ENCODE measurements around the gene ITPR1.

Gene ITPR1

DNA sequence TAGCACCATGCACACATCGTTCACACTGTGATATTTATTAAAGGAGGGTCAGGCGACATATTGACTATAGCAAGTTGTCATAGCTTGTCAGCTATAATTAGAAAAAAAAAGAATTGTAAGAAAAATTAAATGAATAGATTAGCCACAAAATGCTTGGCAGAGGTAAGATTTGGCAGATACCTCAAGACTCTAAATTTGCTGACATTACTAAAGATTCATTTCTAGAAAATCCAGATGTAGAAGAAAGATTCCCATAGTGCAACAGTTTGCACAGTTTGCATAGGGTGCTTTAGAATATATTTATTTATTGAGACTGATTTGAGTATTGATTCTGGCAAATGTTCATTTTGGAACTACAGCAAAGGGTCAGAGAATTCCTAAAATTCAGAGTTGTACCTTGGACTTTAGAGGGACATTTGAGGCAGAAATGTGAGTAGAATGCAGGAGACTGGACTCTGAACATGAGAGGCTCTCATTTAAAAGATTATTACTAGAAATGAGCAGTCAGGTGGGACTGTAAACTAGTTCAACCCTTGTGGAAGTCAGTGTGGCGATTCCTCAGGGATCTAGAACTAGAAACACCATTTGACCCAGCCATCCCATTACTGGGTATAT is 384.1 kb downstream of the ITPR1 start:
- DNase-seq (no peak), ATAC-seq (no peak)
- Mint-ChIP-seq H3K27ac (no peak overlapping the region), H3K4me1 (peaks cover 44% of the 10 kb centered on the region), H3K27me3 (no peaks in the 10 kb centered on the region), H3K4me3 (no peak overlapping the region), H3K9me3 (no peaks in the 10 kb centered on the region)

DNA sequence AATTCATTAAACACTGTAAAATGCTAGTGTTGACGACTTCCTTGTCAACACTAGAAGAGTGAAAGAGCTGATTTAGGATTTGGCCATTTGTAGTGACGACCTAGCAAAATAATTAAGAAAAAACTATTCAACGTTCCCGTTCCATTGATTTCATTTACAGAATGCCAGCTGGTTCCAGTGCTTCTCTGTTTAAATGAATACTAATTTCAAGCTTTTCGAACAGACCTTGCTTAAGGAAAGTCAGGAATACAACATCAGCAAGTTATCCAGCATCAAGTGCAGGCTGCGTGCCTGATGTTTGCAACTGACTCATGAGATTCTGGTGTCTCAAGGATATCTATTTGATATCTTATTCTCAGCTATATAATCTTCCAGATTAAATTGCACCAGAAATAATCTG is 387.7 kb downstream of the ITPR1 start:
- Mint-ChIP-seq H3K27ac (no peak overlapping the region), H3K4me3 (no peak overlapping the region), H3K9me3 (no peaks in the 10 kb centered on the region), H3K4me1 (peaks cover 45% of the 10 kb centered on the region), H3K27me3 (no peaks in the 10 kb centered on the region)
- DNase-seq (no peak), ATAC-seq (no peak)

DNA sequence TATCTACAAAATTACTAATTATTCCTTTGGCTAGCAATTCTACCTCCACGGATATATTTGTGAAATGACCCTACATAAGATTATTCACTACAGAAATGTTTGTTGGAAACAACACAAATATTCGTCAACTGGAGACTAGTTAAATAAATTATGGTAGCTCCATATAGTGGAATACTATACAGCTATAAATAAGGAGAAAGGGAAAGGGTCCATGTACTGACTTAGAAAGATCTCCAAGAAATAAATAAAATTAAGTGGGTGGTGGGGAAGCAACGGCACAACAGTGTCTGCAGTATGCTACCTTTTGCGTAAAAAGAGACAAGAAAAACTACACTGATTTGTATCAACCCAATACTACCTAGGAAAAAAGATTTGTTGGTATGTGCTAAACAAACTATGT is 389.4 kb downstream of the ITPR1 start:
- H3K4me1 Mint-ChIP-seq: peaks cover 60% of the 10 kb centered on the region
- DNase-seq (no peak), ATAC-seq (no peak)
- H3K4me3 Mint-ChIP-seq: no peak overlapping the region
- no peaks in the 10 kb centered on the region for H3K27me3 Mint-ChIP-seq
- peaks cover 0 to 5% of the 10 kb centered on the region in 2 donors for H3K9me3 Mint-ChIP-seq
- H3K27ac Mint-ChIP-seq: no peak overlapping the region

DNA sequence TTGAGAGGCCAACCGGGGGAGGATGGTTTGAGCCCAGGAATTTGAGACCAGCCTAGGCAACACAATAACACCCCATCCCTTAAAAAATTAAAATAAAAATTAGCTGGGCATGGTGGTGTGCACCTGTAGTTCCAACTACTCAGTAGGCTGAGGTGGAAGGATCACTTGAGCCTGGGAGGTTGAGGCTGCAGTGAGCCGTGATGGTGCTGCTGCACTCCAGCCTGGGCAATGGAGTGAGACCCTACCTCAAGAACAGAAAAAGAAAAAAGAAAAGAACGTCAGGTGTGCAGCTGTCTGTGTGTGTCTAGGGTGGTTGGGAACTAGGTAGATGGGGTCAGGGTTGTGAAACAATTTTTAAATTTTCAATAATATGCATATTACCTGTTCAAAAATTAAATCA is 389.9 kb downstream of the ITPR1 start:
- H3K27ac Mint-ChIP-seq: peak overlapping the region in 1 of 2 donors; percentile 46

DNA sequence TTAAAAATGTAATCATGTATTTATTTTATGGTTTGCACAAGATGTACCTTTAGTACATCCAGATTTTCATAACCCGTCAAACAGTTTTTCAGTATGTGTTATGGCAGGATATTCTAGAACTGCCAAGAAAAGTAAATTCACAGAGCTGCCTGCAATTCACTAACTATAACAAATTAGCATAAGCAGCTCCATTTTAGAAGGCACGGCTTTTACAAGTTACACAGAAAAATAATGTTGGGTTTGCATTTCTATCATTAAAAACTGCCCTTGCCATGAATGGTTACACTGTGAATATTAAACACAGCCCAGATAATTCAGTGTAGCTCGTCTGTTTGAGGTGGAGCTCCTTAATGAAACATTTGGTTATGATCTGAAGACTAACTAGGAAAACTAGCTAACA is 391.7 kb downstream of the ITPR1 start:
- Mint-ChIP-seq H3K27me3 (no peaks in the 10 kb centered on the region), H3K27ac (no peak overlapping the region), H3K9me3 (peaks cover 5 to 10% of the 10 kb centered on the region in 2 donors), H3K4me1 (peaks cover 71% of the 10 kb centered on the region), H3K4me3 (no peak overlapping the region)
- DNase-seq (no peak), ATAC-seq (no peak)

More for the DNA sequence above, 389.9 kb downstream of the ITPR1 start:
- ATAC-seq (no peak), DNase-seq (no peak)
- Mint-ChIP-seq H3K4me3 (no peak overlapping the region), H3K4me1 (peaks cover 64% of the 10 kb centered on the region), H3K9me3 (peaks cover 0 to 5% of the 10 kb centered on the region in 2 donors), H3K27me3 (no peaks in the 10 kb centered on the region)

DNA sequence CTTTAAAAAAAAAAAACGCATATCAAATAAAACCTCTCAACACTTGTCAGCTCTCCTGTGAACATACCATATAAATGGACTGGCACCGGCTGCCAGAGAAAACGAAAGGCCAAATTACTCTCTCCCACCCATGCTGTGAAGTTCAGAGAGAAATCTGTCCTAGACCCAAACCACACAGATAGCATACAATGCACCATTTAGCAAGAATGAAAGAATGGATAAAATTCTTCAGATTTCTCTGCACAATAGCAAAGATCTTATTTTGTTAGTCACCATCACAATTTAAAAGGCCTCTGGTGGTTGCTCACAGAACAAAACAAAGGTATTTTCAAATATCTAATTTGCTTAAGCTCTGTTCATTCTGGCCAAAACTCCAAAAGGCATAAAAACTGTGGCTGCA is 392.2 kb downstream of the ITPR1 start:
- no peak overlapping the region for H3K27ac Mint-ChIP-seq
- H3K4me3 Mint-ChIP-seq: peak overlapping the region in 1 of 2 donors; percentile 22
- H3K4me1 Mint-ChIP-seq: peaks cover 71% of the 10 kb centered on the region
- DNase-seq (no peak), ATAC-seq (no peak)
- no peaks in the 10 kb centered on the region for H3K27me3 Mint-ChIP-seq
- peaks cover 5 to 10% of the 10 kb centered on the region in 2 donors for H3K9me3 Mint-ChIP-seq

DNA sequence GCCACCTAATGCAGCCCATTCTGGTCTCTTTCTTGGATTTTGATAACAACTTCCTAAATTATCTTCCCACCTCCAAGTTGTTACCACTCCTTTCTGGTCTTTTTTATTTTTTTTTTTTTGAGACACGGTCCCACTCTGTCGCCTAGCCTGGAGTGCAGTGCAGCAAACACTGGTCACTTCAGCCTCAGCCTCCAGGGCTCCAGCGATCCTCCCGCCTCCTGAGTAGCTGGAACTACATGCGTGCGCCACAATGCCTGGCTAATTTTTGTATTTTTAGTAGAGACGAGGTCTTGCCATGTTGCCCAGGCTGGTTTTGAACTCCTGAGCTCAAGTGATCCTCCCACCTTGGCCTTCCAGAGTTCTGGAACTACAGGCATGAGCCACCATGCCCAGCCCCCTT is 393.3 kb downstream of the ITPR1 start:
- ATAC-seq: no peak
- no peak overlapping the region for H3K4me3 Mint-ChIP-seq
- H3K27ac Mint-ChIP-seq: no peak overlapping the region
- no peaks in the 10 kb centered on the region for H3K27me3 Mint-ChIP-seq
- peaks cover 5 to 10% of the 10 kb centered on the region in 2 donors for H3K9me3 Mint-ChIP-seq
- no peak for DNase-seq
- H3K4me1 Mint-ChIP-seq: peaks cover 60% of the 10 kb centered on the region

DNA sequence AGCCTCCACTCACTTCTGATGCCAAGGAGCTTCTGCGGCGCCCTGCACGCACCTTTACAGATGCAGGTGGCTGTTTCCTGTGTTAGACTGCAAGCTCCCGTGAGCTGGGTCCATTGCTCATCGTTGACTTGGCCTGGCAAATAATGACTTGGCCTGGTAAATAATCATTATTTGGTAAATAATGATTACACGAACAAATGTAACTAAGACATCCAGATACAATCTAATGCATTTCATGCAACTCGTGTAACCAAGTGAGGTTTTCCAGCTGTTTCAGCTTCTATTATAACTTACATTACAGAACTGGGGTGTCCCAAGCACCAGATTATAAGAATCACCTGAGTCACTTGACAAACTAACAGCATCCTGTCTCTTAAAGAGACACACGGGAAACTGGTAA is 394.0 kb downstream of the ITPR1 start:
- H3K27me3 Mint-ChIP-seq: no peaks in the 10 kb centered on the region
- peaks cover 60% of the 10 kb centered on the region for H3K4me1 Mint-ChIP-seq
- peaks cover 5 to 10% of the 10 kb centered on the region in 2 donors for H3K9me3 Mint-ChIP-seq
- DNase-seq: no peak
- no peak overlapping the region for H3K27ac Mint-ChIP-seq
- no peak overlapping the region for H3K4me3 Mint-ChIP-seq
- ATAC-seq: no peak

DNA sequence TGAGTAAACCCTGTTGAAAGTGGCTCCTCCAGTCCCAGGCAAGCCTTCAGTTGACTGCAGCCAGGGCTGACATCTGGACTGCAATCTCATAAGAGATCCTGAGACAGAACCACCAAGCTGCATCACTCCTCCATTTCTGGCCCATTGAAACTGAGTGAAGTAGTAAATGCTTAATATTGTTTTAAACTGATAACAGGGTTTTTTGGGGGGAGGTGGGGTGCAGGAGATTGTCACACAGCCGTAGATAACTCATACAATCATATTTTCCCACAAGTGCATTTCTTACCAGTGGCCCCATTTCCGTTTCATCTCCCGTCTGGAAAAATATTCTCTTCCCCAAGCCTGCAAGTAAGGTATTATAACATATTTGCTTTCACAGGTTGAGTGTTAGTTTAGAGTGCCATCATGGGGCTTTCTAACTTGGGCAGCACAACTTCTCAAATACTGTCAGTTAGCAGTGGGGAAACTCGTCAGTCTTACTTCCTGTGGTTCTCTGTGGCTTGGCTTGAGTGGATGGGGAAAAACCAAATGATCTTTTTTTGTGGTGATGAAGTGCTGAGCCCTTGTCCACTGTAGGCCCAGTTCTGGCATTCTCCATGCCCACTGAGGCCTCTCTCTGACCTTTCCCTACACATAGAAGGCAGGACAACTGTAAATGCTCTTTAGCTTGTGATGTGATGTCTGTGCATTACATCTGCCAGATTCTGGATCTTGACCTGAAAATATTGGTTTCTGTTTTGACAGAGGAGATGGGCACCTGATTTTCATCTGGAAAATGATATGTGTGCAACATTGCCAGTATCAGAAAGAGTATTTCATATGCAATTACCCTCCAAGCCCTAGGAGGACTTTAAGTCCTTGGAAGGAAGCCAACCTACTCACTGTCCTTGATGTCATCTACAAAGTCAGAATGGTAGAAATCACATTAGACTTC is 396.0 kb downstream of the ITPR1 start:
- DNase-seq: peak; percentile 38 to 66
- H3K27ac Mint-ChIP-seq: peak overlapping the region; percentile 94 to 95

DNA sequence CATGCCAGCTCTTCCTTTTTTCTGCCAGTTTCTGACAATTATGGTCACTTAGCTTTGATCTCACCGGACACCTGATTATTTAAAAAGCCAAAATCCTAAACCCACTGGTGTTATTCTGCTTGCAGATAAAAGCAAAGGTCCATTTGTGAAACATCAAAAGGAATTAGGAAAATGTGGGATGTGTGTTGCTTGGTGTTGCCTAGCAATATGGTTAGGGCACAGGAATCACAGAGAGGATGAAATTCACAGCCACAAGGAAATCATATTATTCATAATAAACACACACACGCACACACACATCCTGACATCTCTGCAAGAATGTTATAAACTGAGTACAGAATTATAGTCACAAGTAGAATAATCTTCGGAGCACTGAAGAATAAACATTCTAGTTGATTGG is 396.7 kb downstream of the ITPR1 start:
- peaks cover 5 to 10% of the 10 kb centered on the region in 2 donors for H3K9me3 Mint-ChIP-seq
- H3K27me3 Mint-ChIP-seq: no peaks in the 10 kb centered on the region
- peaks cover 51% of the 10 kb centered on the region for H3K4me1 Mint-ChIP-seq
- ATAC-seq: no peak
- H3K27ac Mint-ChIP-seq: peak overlapping the region in 1 of 2 donors; percentile 95
- peak overlapping the region; percentile 56 to 63 for H3K4me3 Mint-ChIP-seq
- DNase-seq: no peak

More for the DNA sequence above, 396.0 kb downstream of the ITPR1 start:
- H3K27me3 Mint-ChIP-seq: no peaks in the 10 kb centered on the region
- H3K9me3 Mint-ChIP-seq: peaks cover 5 to 10% of the 10 kb centered on the region in 2 donors
- ATAC-seq: peak; percentile 93
- H3K4me3 Mint-ChIP-seq: peak overlapping the region; percentile 56 to 63
- H3K4me1 Mint-ChIP-seq: peaks cover 54% of the 10 kb centered on the region

DNA sequence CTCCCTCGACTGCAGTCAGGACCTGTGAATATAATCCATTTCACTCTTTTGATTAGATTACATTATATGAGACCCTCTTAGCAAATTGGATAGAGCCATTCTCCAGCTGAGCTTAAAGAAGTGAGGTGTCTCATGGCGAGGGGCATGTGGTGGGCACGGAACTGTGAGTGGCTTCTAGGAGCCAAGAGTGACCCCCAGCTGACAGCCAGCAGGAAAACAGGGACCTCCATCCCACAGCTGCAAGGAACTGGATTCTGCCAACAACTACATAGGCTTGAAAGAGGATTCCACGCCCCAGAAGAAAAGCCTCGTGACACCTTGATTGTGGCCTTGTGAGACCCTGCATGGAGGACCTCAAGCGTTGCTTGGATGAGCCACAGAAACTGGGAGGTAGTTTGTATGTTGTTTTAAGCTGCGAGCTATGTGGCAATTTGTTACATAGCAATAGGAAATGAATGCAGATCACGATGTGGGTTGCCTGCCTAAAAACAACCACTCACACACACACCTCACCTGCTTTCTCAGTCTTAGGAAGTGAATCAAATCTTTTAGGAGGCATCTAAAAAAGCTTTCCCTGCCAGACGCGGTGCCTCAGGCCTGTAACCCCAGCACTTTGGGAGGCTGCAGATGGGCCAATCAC is 401.9 kb downstream of the ITPR1 start:
- peaks cover 43% of the 10 kb centered on the region for H3K4me1 Mint-ChIP-seq
- no peak overlapping the region for H3K27ac Mint-ChIP-seq
- no peaks in the 10 kb centered on the region for H3K27me3 Mint-ChIP-seq
- no peaks in the 10 kb centered on the region for H3K9me3 Mint-ChIP-seq
- no peak for DNase-seq
- no peak overlapping the region for H3K4me3 Mint-ChIP-seq
- ATAC-seq: no peak

DNA sequence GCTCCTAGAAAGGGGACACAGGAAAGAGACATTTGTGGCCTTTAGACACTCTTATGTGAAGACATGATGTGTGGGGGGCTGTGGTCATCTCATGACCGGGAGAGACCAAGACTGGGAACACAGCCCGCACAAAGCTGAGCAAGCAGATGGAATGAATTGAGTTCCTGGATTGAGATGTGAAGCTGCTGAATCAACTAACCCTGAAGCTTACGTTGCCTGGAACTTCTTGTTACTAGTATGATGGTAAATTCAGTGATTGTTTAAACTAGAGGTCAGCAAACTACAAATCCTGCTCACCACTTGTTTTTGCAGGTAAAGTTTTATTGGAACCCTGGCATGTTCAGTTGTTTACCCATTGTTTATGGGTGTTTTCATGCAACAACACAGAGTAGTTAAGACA is 402.7 kb downstream of the ITPR1 start:
- Mint-ChIP-seq H3K4me1 (peaks cover 48% of the 10 kb centered on the region), H3K9me3 (no peaks in the 10 kb centered on the region), H3K4me3 (no peak overlapping the region), H3K27ac (no peak overlapping the region), H3K27me3 (no peaks in the 10 kb centered on the region)
- ATAC-seq (no peak), DNase-seq (no peak)

Measured in stimulated activated naive CD8-positive, alpha-beta T cell treated with anti-CD3 and anti-CD28 coated beads, Interleukin-15, amount 100 ng/mL, for 72 hours (primary cell).